Stimulated activated CD8-positive, alpha-beta memory T cell treated with anti-CD3 and anti-CD28 coated beads, Interleukin-4, amount 100 ng/mL, for 48 hours (primary cell): ENCODE measurements around the gene IRF2BPL.

ENCODE experiments used
- DNase-seq: peaks from one replicate; pipeline ENCODE4 v3.0.0-alpha.2; 2020

Gene IRF2BPL

GRCh38 chr14:77009014-77009413 is 19.5 kb downstream of the IRF2BPL start:
- DNase-seq, result no peak

DNA sequence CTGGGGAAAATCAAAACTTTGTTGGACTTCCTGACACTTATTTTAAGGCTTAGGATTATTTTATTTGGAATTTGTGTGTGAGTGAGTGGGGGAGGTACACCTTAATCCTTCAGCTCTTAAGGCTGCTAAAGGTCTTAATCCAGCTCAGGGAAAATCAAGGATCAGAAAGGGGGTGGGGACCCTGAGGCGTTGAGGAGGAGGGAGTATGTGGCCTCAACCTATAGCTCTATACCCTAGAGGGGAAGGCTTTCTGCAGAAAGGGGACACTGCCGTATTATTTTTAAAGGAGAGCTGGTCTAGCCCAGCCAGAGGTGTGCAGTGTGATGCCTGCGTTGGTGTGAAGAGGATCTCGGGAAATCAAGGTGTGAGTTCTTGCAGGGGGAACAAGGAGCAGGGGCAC is 20.0 kb downstream of the IRF2BPL start:
- DNase-seq, result no peak

GRCh38 chr14:77007975-77008421 is 20.5 kb downstream of the IRF2BPL start:
- DNase-seq, result no peak

- DNase-seq, result no peak
These were observed 21.1 kb downstream of the IRF2BPL start for GRCh38 chr14:77007183-77007974.

DNA sequence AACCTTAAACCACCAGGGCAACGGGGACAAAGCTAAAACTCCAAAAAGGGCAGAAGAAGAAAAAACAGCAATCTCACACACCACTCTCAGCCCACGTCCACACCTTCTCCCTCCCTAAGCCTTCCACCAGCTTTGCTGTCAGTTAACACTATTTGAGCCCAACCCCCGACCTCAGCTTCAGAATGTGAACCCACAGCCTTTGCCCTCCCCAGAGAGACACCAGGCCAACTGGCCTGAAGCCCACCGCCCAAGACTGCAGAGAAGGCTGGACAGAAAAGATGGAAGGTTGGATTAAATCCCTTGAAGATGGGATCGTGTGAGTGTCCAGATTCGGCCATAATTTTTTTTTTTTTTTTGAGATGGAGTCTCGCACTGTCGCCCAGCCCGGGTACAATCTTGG is 22.4 kb downstream of the IRF2BPL start:
- no peak for DNase-seq

DNA sequence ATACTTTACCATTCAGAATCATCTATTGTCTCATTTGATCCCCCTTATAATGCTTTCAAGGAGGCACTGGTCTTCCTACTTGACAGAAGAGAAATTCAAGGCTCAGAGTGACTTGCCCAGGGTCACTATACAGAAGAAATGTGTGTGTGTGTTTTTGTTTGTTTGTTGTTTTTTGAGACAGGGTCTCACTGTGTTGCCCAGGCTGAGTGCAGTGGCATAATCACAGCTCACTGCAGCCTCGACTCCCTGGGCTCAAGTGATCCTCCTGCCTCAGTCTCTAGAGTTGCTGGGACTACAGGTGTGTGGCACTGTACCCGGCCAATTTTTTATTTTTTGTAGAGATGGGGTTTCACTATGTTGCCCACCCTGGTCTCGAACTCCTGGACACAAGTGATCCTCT is 22.9 kb downstream of the IRF2BPL start:
- DNase-seq, result no peak

DNA sequence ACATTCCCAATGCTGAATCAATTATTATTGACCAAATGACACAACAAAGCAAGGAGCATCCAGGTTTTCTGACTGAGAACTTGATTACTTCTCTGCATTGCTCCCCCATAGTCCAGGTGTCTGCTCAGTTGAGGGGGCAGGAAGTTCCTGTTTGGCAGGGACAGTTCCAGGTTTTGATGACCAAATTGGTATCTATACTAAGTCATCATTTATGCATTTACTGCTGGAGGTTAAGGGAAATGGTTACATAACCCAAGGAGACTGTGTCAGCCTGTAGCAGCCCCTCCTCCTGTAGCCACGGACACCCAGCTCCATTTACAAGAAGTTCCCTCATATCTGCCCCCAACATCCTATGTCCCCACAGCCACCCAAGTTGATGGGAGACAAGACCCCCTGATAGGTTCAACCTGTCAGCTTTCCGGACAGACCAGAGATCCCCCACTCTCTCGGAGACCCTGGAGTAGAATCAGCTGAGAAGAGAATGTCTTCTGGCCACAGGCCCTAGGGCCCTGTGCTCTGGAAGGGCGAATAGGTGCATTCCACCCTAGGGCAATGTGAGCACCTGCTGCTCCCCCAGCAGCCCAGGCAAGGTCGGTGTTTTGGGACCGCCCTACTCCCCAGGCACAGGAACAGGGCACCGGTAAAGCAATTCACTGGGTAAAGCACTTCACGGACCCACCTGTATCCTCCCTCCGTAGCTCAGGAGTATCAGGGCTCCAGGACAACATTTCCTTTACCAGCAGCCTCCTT is 23.6 kb downstream of the IRF2BPL start:
- DNase-seq, result no peak

DNA sequence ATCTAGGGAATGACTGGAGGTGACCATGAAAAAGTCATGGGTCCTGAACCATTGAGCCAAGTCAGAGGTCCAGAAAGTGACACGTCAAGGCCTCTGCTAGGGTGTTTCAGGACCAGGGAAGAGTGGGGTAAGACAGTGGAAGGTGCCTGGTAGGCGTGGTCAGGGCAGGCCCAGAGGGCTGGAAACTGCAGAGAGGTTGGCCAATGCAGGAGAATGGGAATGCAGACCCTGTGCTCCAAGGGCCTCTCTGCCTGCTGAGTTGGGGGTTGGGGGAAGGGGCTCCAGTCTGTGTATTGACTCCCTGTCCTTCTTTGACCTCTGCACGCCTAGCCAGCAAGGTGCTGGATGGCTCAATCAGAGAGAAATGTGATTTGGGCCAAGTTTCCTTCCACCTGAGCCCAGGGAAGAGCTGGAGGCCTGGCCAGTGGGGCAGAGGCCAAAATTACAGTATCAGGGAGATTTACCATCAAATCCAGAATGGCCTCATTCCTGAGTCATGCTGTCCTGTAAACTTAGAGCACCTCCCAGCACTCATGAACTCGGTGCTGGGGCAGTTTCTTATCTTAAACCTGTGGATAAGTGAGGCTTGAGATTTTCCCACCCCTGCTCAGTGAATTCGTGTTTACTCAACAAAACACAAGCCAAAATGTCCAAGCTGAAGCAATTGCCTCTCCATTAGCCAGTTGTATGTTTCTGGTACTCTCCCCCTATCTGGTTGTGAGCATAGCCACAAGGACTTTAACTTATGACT is 24.4 kb downstream of the IRF2BPL start:
- DNase-seq, result no peak

GRCh38 chr14:77002889-77003288 is 25.6 kb downstream of the IRF2BPL start:
- DNase-seq, result no peak

GRCh38 chr14:77002335-77002734 is 26.2 kb downstream of the IRF2BPL start:
- DNase-seq, result no peak

- no peak for DNase-seq
These were observed 27.9 kb downstream of the IRF2BPL start for GRCh38 chr14:77000340-77001270.

GRCh38 chr14:76998910-76999309 is 29.6 kb downstream of the IRF2BPL start:
- DNase-seq, result no peak

GRCh38 chr14:76997257-76997970 is 31.1 kb downstream of the IRF2BPL start:
- no peak for DNase-seq

GRCh38 chr14:76996563-76997146 is 31.9 kb downstream of the IRF2BPL start:
- DNase-seq, result no peak

DNA sequence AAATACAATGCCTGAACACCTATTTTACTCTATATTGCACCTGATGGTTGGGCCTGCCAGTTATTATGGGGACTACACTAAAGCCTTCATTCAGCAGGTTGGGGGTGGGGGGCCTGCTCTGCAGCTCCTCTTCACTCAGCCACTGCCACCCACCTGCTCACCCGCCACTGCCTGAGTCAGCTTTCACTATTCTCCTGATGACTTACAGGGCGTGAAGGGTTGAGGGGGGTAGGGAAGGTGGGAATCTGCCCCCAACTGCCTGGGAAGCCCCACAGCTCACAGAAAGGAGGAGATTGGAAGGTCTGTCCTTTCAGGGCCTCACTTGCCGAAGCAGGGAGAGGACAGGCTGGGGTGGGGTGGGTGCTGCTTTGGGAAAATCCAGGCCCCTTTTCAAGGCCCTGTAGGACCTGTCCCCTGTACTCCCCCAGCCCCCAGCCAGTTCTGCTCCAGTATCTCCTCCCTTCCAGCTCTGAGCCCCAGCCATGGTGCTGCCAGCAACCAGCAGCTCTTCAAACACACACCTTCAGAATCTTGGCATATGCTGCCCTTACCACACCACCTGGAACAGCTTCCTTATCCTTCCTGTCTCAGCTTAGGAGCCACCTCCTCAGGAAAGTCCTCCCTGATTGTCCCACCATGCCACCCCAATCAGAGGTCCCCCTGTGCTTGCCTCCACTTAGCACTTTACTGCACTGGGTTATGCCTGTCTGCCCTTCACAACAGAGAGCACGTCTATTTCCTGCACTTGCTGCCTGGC is 33.1 kb downstream of the IRF2BPL start:
- DNase-seq, result peak; percentile 70

DNA sequence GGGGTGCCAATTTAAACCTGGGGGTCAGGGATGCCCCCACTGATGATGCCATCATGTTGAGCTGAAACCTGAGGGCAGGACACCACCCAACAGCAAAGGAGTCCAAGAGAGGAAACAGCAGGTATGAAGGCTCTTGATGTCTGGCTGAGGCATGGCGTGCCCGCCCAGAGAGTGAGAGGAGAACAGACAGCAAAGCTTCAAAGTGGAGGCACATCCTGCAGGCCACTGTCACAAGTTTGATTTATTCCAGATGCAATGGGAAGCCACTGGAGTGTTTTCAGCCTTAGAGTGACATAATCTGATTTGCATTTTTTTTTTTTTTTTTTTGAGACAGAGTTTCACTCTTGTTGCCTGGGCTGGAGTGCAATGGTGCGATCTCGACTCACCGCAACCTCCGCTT is 34.8 kb downstream of the IRF2BPL start:
- DNase-seq, result no peak

DNA sequence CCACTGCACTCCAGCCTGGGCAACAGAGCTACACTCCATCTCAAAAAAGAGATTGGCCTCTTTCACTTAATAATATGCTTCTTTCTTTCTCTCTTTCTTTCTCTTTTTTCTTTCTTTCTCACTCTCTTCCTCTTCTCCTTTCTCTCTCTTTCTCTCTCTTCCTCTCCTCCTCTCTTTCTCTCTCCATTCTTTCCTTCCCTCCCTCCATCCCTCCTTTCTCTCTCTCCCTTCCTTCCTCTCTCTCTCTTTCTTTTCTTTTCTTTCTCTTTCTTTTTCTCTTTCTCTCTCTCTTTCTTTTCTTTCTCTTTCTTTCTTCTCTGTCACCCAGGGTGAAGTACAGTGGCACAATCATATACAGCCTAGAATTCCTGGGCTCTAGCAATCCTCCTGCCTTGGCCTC is 38.4 kb downstream of the IRF2BPL start:
- no peak for DNase-seq

DNA sequence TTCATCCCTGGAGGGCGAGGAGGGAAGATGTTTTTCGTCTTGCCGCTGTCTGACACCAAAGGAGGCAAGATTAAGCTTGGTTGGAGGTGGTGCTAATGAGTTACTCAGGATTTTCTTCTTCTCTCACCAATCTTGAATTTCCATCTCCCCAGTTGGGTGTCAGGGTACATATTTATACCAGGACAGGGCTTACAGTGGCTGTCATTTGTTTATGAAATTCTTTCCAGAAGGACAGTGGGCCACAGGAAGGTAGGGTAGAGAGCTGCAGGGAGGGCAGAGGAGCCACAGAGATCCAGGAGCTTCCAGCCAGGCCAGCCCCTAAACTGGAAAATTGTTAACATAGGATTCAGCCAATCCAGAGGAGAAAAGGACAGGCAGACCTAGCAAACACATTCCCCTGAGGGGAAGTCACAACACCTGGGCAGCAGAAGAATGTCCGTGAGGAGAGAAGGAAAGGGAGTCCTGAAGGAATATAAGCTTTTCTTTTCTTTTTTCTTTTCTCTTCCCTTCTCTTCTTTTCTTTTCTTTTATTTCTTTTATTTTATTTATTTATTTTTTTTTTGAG is 40.5 kb downstream of the IRF2BPL start:
- no peak for DNase-seq

- no peak for DNase-seq
These were observed 42.3 kb downstream of the IRF2BPL start for GRCh38 chr14:76986231-76986565.

DNA sequence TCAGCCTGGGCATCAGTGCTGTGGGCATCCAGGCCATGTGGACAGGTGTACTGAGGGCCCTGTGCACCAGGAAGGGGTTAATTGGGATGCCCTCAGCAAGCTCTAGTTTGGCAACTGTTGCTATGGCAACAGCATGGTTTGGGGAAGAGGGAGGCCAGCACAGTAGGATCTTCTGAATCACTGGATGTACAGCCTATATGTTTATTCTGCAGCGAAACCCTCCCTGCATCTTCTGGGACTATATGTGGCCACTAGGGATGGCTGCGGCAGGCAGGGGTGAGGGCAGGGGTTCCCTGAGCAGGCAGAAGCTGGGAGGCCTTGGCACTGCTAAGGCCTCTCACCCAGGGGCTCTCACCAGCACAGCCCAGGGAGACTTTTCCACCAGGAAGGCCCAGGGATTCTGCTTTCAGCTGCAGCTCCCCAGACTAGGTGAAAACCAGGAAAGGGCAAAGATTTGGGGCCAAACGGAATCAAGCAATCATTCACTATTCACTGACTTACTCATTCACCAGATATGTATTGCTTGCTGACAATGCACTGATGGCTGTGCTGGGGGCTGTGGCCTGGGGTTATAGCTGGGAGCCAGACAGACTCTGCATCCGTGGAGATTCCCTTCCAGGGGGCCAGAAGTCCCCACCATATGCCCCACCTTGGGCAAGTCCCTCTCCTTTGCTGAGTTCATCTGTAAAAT is 42.8 kb downstream of the IRF2BPL start:
- DNase-seq, result no peak
